Duodenal mucosa (tissue), 2 donors: ENCODE results near the gene KATNB1.
"Not testable (repeated sequence)": the region's sequence is repeated elsewhere in the genome, so short reads cannot be mapped to it uniquely, and the experiment has no call there.

Experiments used
- H3K27ac ChIP-seq: one replicate; pipeline ENCODE4 v1.7.0; 2013; ENCODE audit warnings: low read depth, low read length
- H3K27me3 ChIP-seq, 2 donors: one replicate each; pipeline ENCODE4 v1.7.0; 2013; ENCODE audit warnings: low read length in 2 of 2, control low read depth in 1 of 2; ENCODE audit not compliant: insufficient read depth in 2 of 2, control insufficient read depth in 1 of 2
- H3K36me3 ChIP-seq, 2 donors: one replicate each; pipeline ENCODE4 v1.7.0; 2013; ENCODE audit warnings: low read length in 2 of 2, control low read depth in 1 of 2; ENCODE audit not compliant: insufficient read depth in 2 of 2, control insufficient read depth in 1 of 2
- H3K4me1 ChIP-seq, 2 donors: one replicate each; pipeline ENCODE4 v1.7.0; 2013; ENCODE audit warnings: low read length in 2 of 2, control low read depth in 1 of 2; ENCODE audit not compliant: insufficient read depth in 2 of 2, control insufficient read depth in 1 of 2
- H3K4me3 ChIP-seq, 2 donors: one replicate each; pipeline ENCODE4 v1.7.0; 2013; ENCODE audit warnings: low read length in 2 of 2, low read depth in 1 of 2
- H3K9ac ChIP-seq, 2 donors: one replicate each; pipeline ENCODE4 v1.7.0; 2013; ENCODE audit warnings: low read length in 2 of 2, low read depth in 1 of 2
- H3K9me3 ChIP-seq, 2 donors: one replicate each; pipeline ENCODE4 v1.7.0; 2013; ENCODE audit warnings: low read length in 2 of 2, control low read depth in 1 of 2; ENCODE audit not compliant: control insufficient read depth in 1 of 2

Gene KATNB1

GRCh38 chr16:57791195-57791892 lies 55.8 kb downstream of the KATNB1 start:
- no peaks in the 10 kb centered on the region for H3K9me3 ChIP-seq
- H3K27me3 ChIP-seq = no peaks in the 10 kb centered on the region
- no peak overlapping the region for H3K4me3 ChIP-seq
- no peaks in the 10 kb centered on the region for H3K4me1 ChIP-seq
- H3K9ac ChIP-seq = no peak overlapping the region
- H3K27ac ChIP-seq = no peak overlapping the region
- H3K36me3 ChIP-seq = peaks cover 0 to 13% of the 10 kb centered on the region in 2 donors

DNA sequence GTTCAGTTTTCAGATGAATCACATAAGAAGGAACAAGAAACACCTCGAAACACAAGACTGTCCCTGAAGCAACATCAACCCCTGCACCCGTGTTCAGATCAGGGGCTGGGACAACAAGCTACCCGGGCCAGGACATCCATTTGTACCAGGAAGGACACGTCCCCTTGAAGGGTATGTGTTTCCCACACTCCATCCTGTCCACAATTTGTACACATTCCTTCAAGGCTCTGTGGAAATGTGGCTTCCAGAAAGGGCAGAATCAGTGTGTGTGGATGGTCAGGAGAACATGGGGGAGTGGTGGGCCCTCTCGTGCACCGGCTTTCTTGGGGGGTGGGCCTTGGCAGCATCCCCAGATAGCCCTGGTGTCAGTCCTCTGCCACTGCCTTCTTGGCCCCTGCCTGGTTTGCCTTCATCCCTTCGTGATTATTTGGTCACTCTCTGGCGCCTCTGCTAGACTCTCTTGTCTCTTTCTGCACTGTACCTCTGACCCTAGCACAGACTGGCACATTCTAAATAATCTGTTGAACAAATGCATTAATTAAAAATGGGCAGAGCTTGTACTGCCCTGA lies 56.4 kb downstream of the KATNB1 start:
- no peaks in the 10 kb centered on the region for H3K27me3 ChIP-seq
- H3K4me1 ChIP-seq = peaks cover 2 to 3% of the 10 kb centered on the region in 2 donors
- H3K9me3 ChIP-seq = no peaks in the 10 kb centered on the region
- peaks cover 0 to 15% of the 10 kb centered on the region in 2 donors for H3K36me3 ChIP-seq
- H3K4me3 ChIP-seq = no peak overlapping the region
- H3K27ac ChIP-seq = no peak overlapping the region
- H3K9ac ChIP-seq = no peak overlapping the region

DNA sequence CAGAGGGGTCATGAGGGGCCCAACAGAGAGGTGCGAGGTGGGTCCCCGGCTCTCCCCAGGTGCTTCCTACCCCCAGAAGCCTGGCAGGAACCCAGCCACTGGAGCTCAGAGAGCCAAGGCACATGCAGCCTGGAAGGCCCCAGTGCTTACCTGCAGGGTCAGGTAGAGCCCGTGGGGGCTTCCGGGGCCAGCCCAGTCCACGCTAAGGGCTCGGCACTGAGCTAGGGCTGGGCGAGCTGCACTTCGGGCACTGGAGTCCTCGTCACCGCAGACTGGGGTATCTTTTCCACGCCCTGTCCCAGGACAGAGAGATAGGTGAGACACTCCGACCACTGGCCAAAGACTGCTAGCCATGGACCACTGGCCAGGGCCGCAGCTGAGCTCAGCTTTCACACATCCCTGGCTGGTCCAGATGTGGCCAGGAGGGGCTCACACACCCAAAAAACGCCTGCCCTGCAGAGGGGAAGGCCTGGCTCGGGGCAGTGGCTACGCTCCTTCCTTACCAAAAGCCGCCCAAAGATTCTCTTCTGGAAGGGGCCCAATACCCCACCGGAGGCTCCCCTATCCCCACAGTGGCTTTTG lies 59.4 kb downstream of the KATNB1 start:
- Histone ChIP-seq H3K27me3 (no peaks in the 10 kb centered on the region), H3K9me3 (no peaks in the 10 kb centered on the region), H3K36me3 (peaks cover 0 to 20% of the 10 kb centered on the region in 2 donors), H3K9ac (no peak overlapping the region), H3K27ac (no peak overlapping the region), H3K4me1 (peaks cover 27 to 28% of the 10 kb centered on the region in 2 donors), H3K4me3 (no peak overlapping the region)

GRCh38 chr16:57795431-57795878 lies 59.9 kb downstream of the KATNB1 start:
- no peaks in the 10 kb centered on the region for H3K9me3 ChIP-seq
- H3K9ac ChIP-seq = no peak overlapping the region
- no peak overlapping the region for H3K4me3 ChIP-seq
- H3K36me3 ChIP-seq = peaks cover 0 to 20% of the 10 kb centered on the region in 2 donors
- no peak overlapping the region for H3K27ac ChIP-seq
- H3K4me1 ChIP-seq = peaks cover 32 to 33% of the 10 kb centered on the region in 2 donors
- no peaks in the 10 kb centered on the region for H3K27me3 ChIP-seq

GRCh38 chr16:57796014-57796413 lies 60.4 kb downstream of the KATNB1 start:
- H3K9me3 ChIP-seq, H3K4me3 ChIP-seq, H3K9ac ChIP-seq, H3K27ac ChIP-seq, H3K27me3 ChIP-seq: not testable (repeated sequence)
- peaks cover 0 to 20% of the 10 kb centered on the region in 2 donors for H3K36me3 ChIP-seq
- H3K4me1 ChIP-seq = peaks cover 38% of the 10 kb centered on the region in 2 donors

- Histone ChIP-seq H3K9me3 (no peaks in the 10 kb centered on the region), H3K36me3 (peaks cover 0 to 11% of the 10 kb centered on the region in 2 donors), H3K27me3 (no peaks in the 10 kb centered on the region), H3K4me1 (peaks cover 48% of the 10 kb centered on the region in 2 donors), H3K9ac (peak overlapping the region; percentile 33 to 38), H3K27ac (peak overlapping the region; percentile 44), H3K4me3 (peak overlapping the region; percentile 50 to 56)
Observed at GRCh38 chr16:57797216-57797525, 61.6 kb downstream of the KATNB1 start.

DNA sequence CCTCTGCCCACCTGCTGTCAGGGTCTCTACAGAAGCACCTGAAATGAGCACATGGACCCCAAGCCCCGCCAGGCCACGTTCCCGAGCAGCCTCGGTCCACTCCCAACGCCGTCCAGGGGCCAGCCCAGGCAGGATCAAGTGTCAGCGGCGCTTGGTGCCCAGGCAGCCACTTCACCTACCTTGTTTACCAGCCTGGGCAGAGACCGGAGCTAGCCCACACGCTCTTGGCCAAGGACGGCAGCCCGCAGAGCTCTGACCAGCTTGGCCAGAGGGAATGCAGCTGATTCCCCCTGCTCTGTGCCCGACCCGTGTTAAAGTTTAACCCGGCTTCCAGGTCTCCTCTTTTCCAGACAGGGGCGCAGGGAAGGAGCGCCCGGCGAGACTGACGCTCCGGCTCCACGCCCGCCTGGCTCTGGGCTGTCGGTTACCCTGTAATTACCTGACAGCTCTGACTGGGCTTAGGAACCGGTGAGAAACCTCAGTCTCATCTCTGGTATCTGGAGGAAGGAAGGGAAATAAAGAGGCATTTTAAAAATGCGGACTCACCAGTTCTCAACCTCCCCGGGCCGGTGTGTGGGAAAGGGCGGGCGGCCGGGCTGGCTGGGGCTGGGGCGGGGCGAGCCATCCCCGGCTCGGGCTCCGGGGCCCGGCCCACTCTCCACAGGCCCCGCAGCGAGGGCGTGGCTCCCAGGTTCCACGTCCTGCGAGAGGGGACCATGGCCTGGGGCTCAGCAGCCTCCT lies 62.1 kb downstream of the KATNB1 start:
- peak overlapping the region; percentile 50 to 56 for H3K4me3 ChIP-seq
- no peaks in the 10 kb centered on the region for H3K27me3 ChIP-seq
- H3K4me1 ChIP-seq = peaks cover 50 to 51% of the 10 kb centered on the region in 2 donors
- H3K9ac ChIP-seq = peak overlapping the region; percentile 33 to 38
- peak overlapping the region; percentile 42 for H3K27ac ChIP-seq
- H3K9me3 ChIP-seq = no peaks in the 10 kb centered on the region
- H3K36me3 ChIP-seq = peaks cover 0 to 7% of the 10 kb centered on the region in 2 donors

GRCh38 chr16:57798267-57798810 lies 62.8 kb downstream of the KATNB1 start:
- Histone ChIP-seq H3K36me3 (peaks cover 0 to 7% of the 10 kb centered on the region in 2 donors), H3K4me1 (peaks cover 57% of the 10 kb centered on the region in 2 donors), H3K9ac (no peak overlapping the region), H3K27me3 (no peaks in the 10 kb centered on the region), H3K4me3 (peak overlapping the region; percentile 23 to 56), H3K27ac (no peak overlapping the region), H3K9me3 (no peaks in the 10 kb centered on the region)

- Histone ChIP-seq H3K27ac (no peak overlapping the region), H3K9ac (no peak overlapping the region), H3K27me3 (no peaks in the 10 kb centered on the region), H3K4me3 (no peak overlapping the region), H3K36me3 (peaks cover 0 to 7% of the 10 kb centered on the region in 2 donors), H3K9me3 (no peaks in the 10 kb centered on the region), H3K4me1 (peaks cover 62 to 63% of the 10 kb centered on the region in 2 donors)
Observed at GRCh38 chr16:57798953-57799599, 63.5 kb downstream of the KATNB1 start.
